ENCODE data around the gene TRIM9. TPM values are rescaled to one million over a fixed set of nuclear protein-coding genes. Genes with fewer than 3 reads are reported as not detected.

Gene TRIM9
- total and polyA plus RNA-seq, 2 of the 4 experiments (the other 2 are of a cell fraction): under 0.01 to 0.09 TPM

- H4K20me1 ChIP-seq (ENCODE audit: insufficient read depth, low read length): no peaks in the 10 kb centered on the region
- H2AK5ac ChIP-seq (ENCODE audit: low read depth, low read length): no peak overlapping the region
- in situ Hi-C loops (cut with MboI; ENCODE audit: low sequenced_read_pairs) (no loop called here), dilution Hi-C loops (cut with HindIII; ENCODE audit: low sequenced_read_pairs, unreplicated experiment) (no loop called here), intact Hi-C loops (cut with micrococcal nuclease) (no loop called here)
- no peak overlapping the region for H2AK9ac ChIP-seq (replicated peaks; ENCODE audit: low read depth, low read length, poor library complexity)
- no peaks in the 10 kb centered on the region for H3K79me1 ChIP-seq (ENCODE audit: low read depth in 1 of 2, low read length in 2 of 2)
- WGBS, 2 experiments (ENCODE audit: extremely low coverage in 2 of 2, insufficient read length in 1 of 2): no CpG with 5 or more reads among the region's 4 CpGs
- no TSS peak for BruUV-seq (replicated peaks)
- no peak overlapping the region for H2BK15ac ChIP-seq (ENCODE audit: low read depth, low read length)
- no peak for DNase-seq
- TF ChIP-seq ELK1 (IDR thresholded peaks at IDR 0.05; ENCODE audit: borderline replicate concordance, low read depth, low read length): no peak
- TF ChIP-seq RAD21 (IDR thresholded peaks at IDR 0.05; ENCODE audit: low read length): no peak
- no peak for TF ChIP-seq NFE2L2 (IDR thresholded peaks at IDR 0.05; ENCODE audit: low read depth, low read length)
- no peak for TF ChIP-seq POLR2A (IDR thresholded peaks at IDR 0.05; ENCODE audit: low read depth, low read length)
- no peak for TF ChIP-seq SMC3 (IDR thresholded peaks at IDR 0.05; ENCODE audit: low read depth, low read length)
- TF ChIP-seq RCOR1 (IDR thresholded peaks at IDR 0.05; ENCODE audit: insufficient replicate concordance, low read length): no peak
- TF ChIP-seq MAZ (IDR thresholded peaks at IDR 0.05; ENCODE audit: borderline replicate concordance, low read depth, low read length): no peak
- no peak for TF ChIP-seq BHLHE40 (IDR thresholded peaks at IDR 0.05; ENCODE audit: low read depth, low read length)
- TF ChIP-seq, protein P1, sequence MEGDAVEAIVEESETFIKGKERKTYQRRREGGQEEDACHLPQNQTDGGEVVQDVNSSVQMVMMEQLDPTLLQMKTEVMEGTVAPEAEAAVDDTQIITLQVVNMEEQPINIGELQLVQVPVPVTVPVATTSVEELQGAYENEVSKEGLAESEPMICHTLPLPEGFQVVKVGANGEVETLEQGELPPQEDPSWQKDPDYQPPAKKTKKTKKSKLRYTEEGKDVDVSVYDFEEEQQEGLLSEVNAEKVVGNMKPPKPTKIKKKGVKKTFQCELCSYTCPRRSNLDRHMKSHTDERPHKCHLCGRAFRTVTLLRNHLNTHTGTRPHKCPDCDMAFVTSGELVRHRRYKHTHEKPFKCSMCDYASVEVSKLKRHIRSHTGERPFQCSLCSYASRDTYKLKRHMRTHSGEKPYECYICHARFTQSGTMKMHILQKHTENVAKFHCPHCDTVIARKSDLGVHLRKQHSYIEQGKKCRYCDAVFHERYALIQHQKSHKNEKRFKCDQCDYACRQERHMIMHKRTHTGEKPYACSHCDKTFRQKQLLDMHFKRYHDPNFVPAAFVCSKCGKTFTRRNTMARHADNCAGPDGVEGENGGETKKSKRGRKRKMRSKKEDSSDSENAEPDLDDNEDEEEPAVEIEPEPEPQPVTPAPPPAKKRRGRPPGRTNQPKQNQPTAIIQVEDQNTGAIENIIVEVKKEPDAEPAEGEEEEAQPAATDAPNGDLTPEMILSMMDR (conservative IDR thresholded peaks at IDR 0.05; ENCODE audit: low read depth, low read length): no peak
- TF ChIP-seq CHD1 (IDR thresholded peaks at IDR 0.05; ENCODE audit: low read depth, low read length): no peak
- no peak for TF ChIP-seq RFX5 (IDR thresholded peaks at IDR 0.05; ENCODE audit: low read depth, low read length)
- TF ChIP-seq MXI1 (IDR thresholded peaks at IDR 0.05; ENCODE audit: borderline replicate concordance, low read depth, low read length): no peak
- H3K56ac ChIP-seq (ENCODE audit: extremely low read depth, insufficient read depth, low read length): no peak overlapping the region
- POLR2A ChIA-PET (ENCODE audit: unreplicated experiment): no interaction called here
- no peak overlapping the region for H3K4me2 ChIP-seq (ENCODE audit: low read depth, low read length)
- H4K5ac ChIP-seq (ENCODE audit: low read depth, low read length): no peak overlapping the region
- no peak overlapping the region for H3K27ac ChIP-seq (ENCODE audit: insufficient read depth, low read length)
- H3K4me1 ChIP-seq (ENCODE audit: control insufficient read depth, insufficient read depth, low read length): no peaks in the 10 kb centered on the region
- no peak overlapping the region for H2AFZ ChIP-seq (replicated peaks; ENCODE audit: low read length, poor library complexity)
- H3K9me3 ChIP-seq (ENCODE audit: control insufficient read depth, insufficient read depth, low read length): no peaks in the 10 kb centered on the region
- no peak overlapping the region for H2BK120ac ChIP-seq (ENCODE audit: low read depth, low read length)
- no peak for ATAC-seq (ENCODE audit: low read depth)
- no peaks in the 10 kb centered on the region for H3K9me1 ChIP-seq (ENCODE audit: insufficient read depth, low read length)
- no peak overlapping the region for H3K4ac ChIP-seq (ENCODE audit: low read depth, low read length)
- no peak overlapping the region for H3K23ac ChIP-seq (ENCODE audit: low read depth, low read length)
- no peak overlapping the region for H4K8ac ChIP-seq (ENCODE audit: low read depth in 2 of 2, low read length in 2 of 2)
- no peak overlapping the region for H3K18ac ChIP-seq (ENCODE audit: low read depth, low read length)
- no peak overlapping the region for H2BK20ac ChIP-seq (ENCODE audit: low read depth, low read length)
- CTCF ChIA-PET: no interaction called here
- H3K4me3 ChIP-seq (ENCODE audit: insufficient read depth, low read depth, low read length): no peak overlapping the region
- H4K91ac ChIP-seq (ENCODE audit: insufficient read depth, low read depth, low read length): no peak overlapping the region
- H3K36me3 ChIP-seq (ENCODE audit: control insufficient read depth, insufficient read depth, low read length): no peaks in the 10 kb centered on the region
- no peak overlapping the region for H3K9ac ChIP-seq (ENCODE audit: low read depth, low read length)
- H3K27me3 ChIP-seq (ENCODE audit: control insufficient read depth, insufficient read depth, low read length): peaks cover 16% of the 10 kb centered on the region
- no peak overlapping the region for H3K14ac ChIP-seq (replicated peaks; ENCODE audit: low read depth, low read length)
- H2BK5ac ChIP-seq (ENCODE audit: low read depth, low read length, poor library complexity, severe bottlenecking): no peak overlapping the region
These were observed 46.0 kb upstream of the TRIM9 start for GRCh38 chr14:51140856-51141255.

Measured in IMR-90 (cell line).